22Rv1 (cell line): Measurements from ENCODE around the gene PAPOLA.

Experiments
- CTCF ChIP-seq: fragments of 450-650 bp; IDR thresholded peaks from 2 replicates; pipeline ENCODE4 v1.5.1; 2017; ENCODE audit warnings: mild to moderate bottlenecking
- ZFX ChIP-seq: fragments of 450-650 bp; IDR thresholded peaks from 2 replicates; pipeline ENCODE4 v1.6.1; 2017; ENCODE audit warnings: antibody characterized with exemption, borderline replicate concordance

- TF ChIP-seq CTCF (no peak), ZFX (no peak)
Measured at GRCh38 chr14:96579855-96580254, 77.7 kb downstream of the PAPOLA start.
